Measurements from ENCODE around the gene PIAS1.
"Not testable (repeated sequence)": the region's sequence is repeated elsewhere in the genome, so short reads cannot be mapped to it uniquely, and the experiment has no call there.

PIAS1 gene

GRCh38 chr15:68218847-68219798, 165.0 kb downstream of the PIAS1 start:
- DNase-seq (ENCODE audit: low read depth in 2 of 2) = no peak

- no peak for DNase-seq (ENCODE audit: low read depth in 2 of 2)
Measured at GRCh38 chr15:68220489-68220888, 166.4 kb downstream of the PIAS1 start.

DNA sequence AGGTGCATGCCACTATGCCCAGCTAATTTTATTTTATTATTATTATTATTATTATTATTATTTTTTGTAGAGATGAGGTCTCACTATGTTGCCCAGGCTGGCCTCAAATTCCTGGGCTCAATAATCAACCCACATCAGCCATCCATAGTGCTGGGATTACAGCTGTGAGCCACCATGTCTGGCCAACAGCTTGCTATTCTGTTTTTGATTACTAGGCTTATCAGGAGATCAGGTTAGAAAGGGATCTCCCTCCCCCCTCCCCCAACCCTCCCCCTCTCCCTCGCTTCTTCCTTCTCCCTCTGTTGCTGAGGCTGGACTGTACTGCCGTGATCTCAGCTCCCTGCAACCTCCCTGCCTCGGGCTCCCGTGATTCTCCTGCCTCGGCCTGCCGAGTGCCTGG, 166.9 kb downstream of the PIAS1 start:
- no peak for DNase-seq (ENCODE audit: low read depth in 2 of 2)

- not testable (repeated sequence) for DNase-seq (ENCODE audit: low read depth in 2 of 2)
Measured at GRCh38 chr15:68221530-68222431, 167.7 kb downstream of the PIAS1 start.

DNA sequence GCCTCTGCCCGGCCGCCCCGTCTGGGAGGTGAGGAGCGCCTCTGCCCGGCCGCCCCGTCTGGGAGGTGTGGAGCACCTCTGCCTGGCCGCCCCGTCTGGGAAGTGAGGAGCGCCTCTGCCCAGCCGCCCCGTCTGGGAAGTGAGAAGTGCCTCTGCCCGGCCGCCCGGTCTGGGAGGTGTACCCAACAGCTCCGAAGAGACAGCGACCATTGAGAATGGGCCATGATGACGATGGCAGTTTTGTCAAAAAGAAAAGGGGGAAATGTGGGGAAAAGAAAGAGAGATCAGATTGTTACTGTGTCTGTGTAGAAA, 168.3 kb downstream of the PIAS1 start:
- DNase-seq (ENCODE audit: low read depth in 2 of 2) = not testable (repeated sequence)

DNA sequence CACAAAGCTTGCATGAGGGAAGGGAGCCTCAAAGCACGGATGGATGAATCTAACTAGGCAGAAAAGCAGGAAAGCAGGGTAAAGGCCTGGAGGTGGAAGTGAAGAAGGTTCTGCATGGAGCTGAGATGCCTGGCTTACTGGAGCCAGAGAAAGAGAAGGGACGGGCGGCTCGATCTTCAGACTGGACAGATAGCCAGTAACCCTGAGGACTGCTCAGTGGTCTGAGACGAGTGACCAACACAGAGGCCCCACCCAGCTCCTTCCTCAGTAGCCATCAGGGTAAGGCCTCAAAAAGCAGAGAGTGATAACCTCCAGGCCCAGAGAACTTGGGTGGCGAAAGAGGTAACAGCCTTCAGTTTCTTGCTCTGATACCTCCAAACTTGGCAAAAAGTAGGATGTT, 169.1 kb downstream of the PIAS1 start:
- DNase-seq (ENCODE audit: low read depth in 2 of 2) = no peak

GRCh38 chr15:68224108-68224507, 170.0 kb downstream of the PIAS1 start:
- DNase-seq (ENCODE audit: low read depth in 2 of 2) = no peak

DNA sequence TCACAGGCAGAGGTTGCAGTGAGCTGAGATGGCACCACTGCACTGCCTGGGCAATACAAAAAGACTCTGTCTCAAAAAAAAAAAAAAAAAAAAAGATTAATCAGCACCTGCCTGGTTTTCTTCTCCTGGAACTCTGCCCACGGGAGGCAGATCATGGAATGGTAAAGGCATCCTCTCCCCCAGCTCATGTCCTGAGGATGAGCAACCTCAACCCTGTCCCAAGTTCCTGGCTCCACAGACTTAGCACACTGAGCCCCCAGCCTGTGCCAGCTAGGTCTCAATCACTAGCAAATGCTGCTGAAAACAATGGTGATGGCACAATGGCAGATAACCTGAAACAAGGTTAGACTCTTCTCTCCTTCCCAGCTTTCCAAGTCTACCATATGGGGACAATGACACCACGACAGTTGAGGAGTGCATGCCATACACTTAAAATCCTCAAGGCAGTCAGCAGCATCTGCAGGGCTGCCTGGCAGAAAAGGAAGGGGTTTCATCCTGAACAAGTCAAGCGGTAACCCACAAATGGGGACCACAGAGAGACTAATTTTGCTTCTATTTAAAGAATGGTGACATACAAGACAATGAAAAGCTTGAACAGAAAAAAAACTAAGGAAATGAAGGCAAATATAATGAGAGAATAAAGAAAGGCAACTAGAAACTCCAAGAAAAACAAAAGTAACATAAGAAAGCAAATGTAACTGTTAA, 170.6 kb downstream of the PIAS1 start:
- DNase-seq (ENCODE audit: low read depth in 2 of 2) = no peak

GRCh38 chr15:68225442-68225841, 171.3 kb downstream of the PIAS1 start:
- not testable (repeated sequence) for DNase-seq (ENCODE audit: low read depth in 2 of 2)

DNA sequence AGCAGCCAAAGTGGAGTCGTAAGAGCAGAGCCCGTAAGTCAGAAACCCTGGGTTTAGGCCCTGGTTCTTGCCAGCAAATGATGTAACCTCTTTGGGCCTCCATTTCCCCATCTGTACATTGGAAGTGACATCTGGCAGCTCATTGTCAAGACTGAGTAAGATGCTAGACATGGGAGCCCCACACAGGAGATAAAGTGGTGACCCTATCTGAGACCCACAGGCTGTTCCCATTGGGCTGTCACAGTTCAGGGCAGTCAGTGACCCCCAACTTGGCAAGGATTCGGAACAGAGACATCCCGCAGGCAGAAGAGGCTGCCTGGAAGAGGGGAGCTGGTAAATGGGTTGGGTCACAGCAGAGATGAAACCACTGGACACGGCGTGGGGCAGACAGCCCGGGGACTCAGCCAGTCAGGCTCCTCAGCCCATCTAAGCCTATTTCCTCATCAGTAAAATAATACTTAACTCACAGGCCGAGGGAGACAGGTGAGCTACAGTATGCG, 173.6 kb downstream of the PIAS1 start:
- DNase-seq (ENCODE audit: low read depth in 2 of 2) = no peak

GRCh38 chr15:68228143-68228970, 174.2 kb downstream of the PIAS1 start:
- no peak for DNase-seq (ENCODE audit: low read depth in 2 of 2)

- no peak for DNase-seq (ENCODE audit: low read depth in 2 of 2)
Measured at GRCh38 chr15:68228971-68229385, 174.9 kb downstream of the PIAS1 start.

DNA sequence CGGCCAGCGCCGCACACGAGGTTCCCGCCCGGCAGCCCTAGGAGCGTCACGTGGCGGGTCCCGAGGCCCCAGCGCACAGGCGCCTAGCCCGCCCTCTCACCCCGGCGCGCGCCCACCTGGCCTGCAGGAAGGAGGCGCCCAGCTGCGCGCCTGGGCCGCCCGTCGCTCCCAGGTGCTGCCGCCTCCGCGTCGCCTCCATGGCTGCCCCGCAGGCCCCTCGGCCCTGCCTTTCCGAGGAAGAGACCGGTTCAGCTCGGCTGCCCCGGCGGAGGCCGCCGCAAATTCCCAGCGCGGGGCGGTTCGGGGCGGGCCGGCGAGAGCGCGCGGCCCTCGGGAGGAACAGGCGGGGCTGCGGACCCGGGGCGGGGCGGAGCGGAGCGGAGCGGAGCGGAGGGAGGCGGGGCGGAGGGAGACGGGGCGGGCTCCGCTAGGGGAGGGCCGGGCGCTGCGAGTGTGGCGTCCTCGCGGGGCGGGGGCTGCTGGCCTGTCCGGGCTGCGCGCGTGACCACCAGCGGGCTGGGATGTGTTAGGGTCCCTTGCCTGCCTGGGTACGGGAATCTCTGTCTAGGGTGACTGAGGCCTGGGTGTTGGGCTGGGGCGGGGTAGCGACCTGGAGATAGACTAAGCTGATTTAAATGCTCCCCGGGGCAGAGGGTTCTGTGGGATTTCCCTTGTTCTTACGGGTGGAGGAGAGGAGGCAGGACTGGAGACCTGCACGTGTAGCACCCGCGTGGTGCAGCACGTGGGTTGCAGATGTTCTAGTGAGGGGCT, 175.5 kb downstream of the PIAS1 start, which contains the start of gene CLN6:
TSS of gene CLN6 (minus strand) at position 343 of the 771 bp plus-strand sequence. CDS start at position 199, 144 bp downstream.
- DNase-seq (ENCODE audit: low read depth in 2 of 2) = peak; percentile 67 to 81

DNA sequence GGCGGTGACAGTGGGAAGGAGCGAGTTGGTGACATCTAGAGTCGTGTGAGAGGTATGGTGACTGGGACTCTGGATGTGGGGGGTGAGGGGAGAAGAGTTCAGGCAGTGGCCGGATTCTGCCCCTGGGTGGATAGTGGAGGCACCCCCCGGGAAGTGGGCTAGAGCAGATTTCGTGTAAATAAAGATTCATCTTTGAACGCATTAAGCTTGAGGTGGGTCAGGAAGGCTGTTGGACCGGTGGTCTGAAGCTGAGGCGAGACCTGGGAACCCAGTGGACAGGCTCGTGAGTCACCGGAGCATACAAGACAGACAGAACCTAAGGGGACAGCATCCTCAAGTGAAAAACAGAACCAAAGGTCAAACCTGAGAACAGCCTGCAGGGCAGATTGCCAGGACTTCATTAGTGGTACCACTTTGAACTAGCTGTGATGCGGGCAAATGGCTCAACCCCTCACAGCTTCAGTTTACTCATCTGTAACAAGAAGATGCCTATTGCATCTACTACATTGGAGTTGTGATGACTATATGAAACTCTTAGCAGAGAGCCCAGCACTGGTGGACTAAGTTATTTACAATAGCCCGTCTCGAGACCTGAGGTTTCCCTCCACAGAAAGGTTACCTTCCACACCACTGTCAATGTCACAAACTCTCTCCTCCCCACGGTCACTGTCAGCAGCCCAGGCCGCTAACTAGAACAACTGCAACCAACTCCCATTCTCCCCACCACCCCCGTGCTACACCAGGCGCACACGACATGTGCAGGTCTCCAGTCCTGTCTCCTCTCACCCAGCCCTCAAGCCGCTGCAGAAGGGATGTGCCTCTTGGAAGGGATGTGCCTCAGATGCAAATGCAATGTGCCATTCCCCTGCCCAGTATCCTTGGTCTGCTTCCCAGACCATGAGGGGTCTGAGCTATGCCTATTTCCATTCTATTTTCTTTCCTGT, 176.3 kb downstream of the PIAS1 start:
- DNase-seq (ENCODE audit: low read depth in 2 of 2) = no peak

DNA sequence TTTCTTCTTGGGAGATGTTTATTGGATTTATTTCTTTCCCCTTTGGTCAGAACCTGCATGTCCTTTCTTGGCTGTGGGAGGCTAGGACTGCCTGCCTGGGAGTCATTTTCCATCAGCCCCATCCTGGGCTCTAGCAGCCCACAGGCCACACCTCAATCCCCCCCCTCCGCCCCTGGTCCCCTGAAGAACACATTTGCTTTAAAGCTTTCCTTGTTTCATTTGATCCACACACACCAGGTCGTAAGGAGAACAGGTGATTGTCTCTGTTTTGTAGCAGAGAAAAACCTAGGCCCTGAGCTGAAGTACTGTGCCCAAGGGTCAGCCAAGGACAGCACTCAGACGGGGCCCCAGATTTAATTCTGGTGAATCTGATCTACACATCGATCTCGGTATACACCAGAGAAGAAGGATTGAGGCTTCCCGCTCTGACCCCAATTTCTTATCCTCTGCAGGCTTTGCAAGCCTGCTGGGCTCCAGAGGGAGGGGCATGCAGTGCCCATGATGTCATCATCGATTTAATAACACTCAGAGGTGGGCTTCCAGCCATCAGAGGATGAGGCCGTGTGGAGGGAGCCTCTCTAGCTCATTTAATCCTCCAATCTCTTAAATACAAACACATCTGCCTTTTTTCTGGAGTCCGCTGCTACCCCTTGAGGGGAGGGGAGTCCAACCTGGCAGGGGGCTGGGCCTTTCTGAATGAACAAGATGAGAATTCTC, 177.1 kb downstream of the PIAS1 start:
- DNase-seq (ENCODE audit: low read depth in 2 of 2) = no peak

GRCh38 chr15:68232449-68232848, 178.3 kb downstream of the PIAS1 start:
- DNase-seq (ENCODE audit: low read depth in 2 of 2) = no peak

DNA sequence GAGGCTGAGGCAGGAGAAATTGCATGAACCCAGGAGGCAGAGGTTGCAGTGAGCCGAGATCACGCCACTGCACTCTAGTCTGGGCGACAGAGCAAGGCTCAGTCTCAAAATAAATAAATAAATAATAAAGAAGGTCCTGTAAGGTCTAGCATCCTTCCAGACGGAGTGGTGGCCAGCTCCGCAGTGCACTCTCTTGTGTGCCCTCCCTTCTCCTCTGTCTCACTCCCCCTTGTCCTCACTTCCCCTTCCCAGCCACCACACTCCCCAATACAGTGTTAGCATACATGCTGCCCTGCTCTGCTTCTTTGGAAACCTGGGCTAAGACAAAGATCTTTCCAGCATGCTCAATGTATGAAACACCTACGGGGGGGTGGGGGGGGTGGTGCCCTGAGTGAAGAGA, 178.8 kb downstream of the PIAS1 start:
- DNase-seq (ENCODE audit: low read depth in 2 of 2) = no peak

DNA sequence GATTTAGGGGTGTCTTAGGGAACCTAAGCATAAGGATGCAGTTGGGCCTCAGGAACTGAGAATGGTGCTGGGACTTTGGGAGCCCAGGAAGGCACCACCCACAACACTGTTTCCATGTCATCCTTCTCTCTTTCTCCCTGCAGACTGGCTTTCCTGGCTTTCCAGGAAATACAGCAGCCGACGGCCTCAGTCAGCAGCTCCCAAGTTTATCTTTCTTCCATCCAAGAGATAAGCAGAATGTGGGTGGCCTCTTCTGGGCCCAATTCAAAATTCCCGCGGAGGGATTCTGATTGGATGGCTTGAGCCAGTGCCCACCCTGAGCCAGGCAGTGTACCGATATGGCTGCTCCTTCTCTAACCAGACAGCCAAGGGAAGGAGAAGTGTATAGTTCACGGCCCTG, 179.9 kb downstream of the PIAS1 start:
- no peak for DNase-seq (ENCODE audit: low read depth in 2 of 2)

Measured in stimulated activated CD8-positive, alpha-beta memory T cell treated with anti-CD3 and anti-CD28 coated beads, Interleukin-15, amount 100 ng/mL, for 4 hours (primary cell).